ENCODE measurements around the gene MED16. TPM values are rescaled to one million over a fixed set of nuclear protein-coding genes. Genes with fewer than 3 reads are reported as not detected.

MED16 gene
- total RNA-seq, 4 donors from 2014 or later: 26.3 to 50.9 (median 37.2) TPM

DNA sequence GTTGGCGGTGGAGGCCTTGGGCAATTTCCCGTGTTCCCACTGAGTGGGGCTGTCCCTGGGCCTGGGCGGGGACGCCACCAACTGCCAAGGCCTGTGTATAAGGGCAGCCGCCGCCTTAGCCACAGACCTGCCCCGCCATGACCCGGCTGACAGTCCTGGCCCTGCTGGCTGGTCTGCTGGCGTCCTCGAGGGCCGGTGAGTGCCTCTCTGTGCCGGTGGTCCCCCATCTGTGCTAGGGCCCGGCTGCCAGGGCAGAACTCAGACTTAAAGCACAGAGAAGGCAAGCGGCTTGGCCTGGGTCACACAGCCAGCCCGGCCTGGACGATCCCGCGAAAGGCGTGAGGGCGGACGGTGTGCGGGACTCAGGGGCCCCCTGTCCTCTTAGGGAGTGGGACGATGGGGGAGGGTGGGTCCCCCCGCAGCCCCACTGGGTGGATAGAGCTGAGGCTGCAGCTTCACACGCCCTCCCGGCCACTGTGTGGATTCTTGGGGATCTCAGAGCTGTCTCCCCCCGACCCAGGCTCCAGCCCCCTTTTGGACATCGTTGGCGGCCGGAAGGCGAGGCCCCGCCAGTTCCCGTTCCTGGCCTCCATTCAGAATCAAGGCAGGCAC, 65.2 kb downstream of the MED16 start, which contains the start of gene AZU1:
AZU1 (plus strand) TSS at position 128 of the 612 bp plus-strand sequence; CDS start at position 138, 10 bp downstream.
- H3K9me3 ChIP-seq: no peaks in the 10 kb centered on the region
- H3K36me3 ChIP-seq: no peaks in the 10 kb centered on the region
- TF ChIP-seq POLR2A (IDR thresholded peaks at IDR 0.05; ENCODE audit: low read depth) (no peak), POLR2AphosphoS5 (IDR thresholded peaks at IDR 0.05) (no peak), EP300 (IDR thresholded peaks at IDR 0.05) (no peak)
- TF ChIP-seq, protein P1, sequence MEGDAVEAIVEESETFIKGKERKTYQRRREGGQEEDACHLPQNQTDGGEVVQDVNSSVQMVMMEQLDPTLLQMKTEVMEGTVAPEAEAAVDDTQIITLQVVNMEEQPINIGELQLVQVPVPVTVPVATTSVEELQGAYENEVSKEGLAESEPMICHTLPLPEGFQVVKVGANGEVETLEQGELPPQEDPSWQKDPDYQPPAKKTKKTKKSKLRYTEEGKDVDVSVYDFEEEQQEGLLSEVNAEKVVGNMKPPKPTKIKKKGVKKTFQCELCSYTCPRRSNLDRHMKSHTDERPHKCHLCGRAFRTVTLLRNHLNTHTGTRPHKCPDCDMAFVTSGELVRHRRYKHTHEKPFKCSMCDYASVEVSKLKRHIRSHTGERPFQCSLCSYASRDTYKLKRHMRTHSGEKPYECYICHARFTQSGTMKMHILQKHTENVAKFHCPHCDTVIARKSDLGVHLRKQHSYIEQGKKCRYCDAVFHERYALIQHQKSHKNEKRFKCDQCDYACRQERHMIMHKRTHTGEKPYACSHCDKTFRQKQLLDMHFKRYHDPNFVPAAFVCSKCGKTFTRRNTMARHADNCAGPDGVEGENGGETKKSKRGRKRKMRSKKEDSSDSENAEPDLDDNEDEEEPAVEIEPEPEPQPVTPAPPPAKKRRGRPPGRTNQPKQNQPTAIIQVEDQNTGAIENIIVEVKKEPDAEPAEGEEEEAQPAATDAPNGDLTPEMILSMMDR (IDR thresholded peaks at IDR 0.05): no peak
- peaks cover 0 to 73% (median 8%) of the 10 kb centered on the region in 4 donors for H3K27me3 ChIP-seq
- peaks cover 0 to 1% (median under 1%) of the 10 kb centered on the region in 4 donors for H3K4me1 ChIP-seq
- H3K27ac ChIP-seq (replicated peaks in 1 of 4): no peak within 1 kb of the TSS
- no peak within 1 kb of the TSS for H3K4me3 ChIP-seq
- intact Hi-C loops (cut with DNase I): no loop called here
- no peak for DNase-seq (ENCODE audit: extremely low spot score)
- 63% methylated on average over 13 of the region's 33 CpGs for WGBS

DNA sequence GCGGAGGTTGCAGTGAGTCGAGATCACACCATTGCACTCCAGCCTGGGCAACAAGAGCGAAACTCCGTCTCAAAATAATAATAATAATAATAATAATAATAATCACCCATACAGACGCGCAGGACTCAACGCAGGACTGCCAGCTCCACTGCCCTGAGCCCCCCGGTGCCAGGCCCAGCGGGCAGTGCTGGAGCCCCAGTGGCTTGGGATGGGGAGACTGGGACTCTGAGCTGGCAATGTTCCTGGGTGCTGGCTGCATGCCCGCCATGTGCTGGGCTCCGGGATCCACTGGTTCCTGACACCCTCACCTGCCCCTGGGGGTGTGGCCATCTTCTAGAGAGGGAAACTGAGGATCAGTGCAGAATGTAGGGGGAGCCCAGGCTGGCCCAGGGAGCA, 65.7 kb downstream of the MED16 start:
- WGBS: 84% methylated on average over 11 of the region's 11 CpGs
- no peak for DNase-seq (ENCODE audit: extremely low spot score)
- intact Hi-C loops (cut with DNase I): no loop called here
- Histone ChIP-seq H3K36me3 (no peaks in the 10 kb centered on the region), H3K27me3 (peaks cover 0 to 75% (median 13%) of the 10 kb centered on the region in 4 donors), H3K27ac (replicated peaks in 1 of 4) (no peak overlapping the region), H3K9me3 (no peaks in the 10 kb centered on the region), H3K4me3 (no peak overlapping the region), H3K4me1 (peaks cover 4 to 6% (median 5%) of the 10 kb centered on the region in 4 donors)
- no peak for TF ChIP-seq POLR2AphosphoS5 (IDR thresholded peaks at IDR 0.05)
- TF ChIP-seq, protein P1 (IDR thresholded peaks at IDR 0.05): no peak
- no peak for TF ChIP-seq EP300 (IDR thresholded peaks at IDR 0.05)
- no peak for TF ChIP-seq POLR2A (IDR thresholded peaks at IDR 0.05; ENCODE audit: low read depth)

DNA sequence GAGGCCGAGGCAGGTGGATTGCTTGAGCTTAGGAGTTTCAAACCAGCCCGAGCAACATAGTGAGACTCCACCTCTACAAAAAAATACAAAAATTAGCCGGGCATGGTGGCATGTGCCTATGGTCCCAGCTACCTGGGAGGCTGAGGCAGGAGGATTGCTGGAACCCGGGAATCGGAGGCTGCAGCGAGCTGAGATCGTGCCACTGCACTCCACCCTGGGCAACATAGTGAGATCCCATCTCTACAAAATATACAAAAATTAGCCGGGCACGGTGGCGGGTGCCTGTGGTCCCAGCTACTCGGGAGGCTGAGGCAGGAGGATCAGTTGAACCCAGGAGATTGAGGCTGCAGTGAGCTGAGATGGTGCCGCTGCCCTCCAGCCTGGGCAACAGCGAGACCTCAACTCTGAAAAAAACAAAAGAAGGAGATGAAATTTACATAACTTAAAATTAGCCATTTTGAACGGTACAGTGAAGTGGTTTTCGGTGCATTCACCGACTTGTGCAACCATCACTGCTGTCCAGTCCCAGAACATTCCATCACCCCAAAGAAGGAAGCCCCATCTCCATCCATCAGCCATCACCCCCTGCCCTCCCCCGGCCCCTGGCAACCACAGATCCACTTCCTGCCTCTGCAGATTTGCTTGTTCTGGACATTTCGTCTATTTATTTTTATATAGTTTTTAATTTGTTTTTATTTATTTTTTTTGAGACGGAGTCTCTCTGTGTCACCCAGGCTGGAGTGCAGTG, 66.9 kb downstream of the MED16 start:
- Histone ChIP-seq H3K27me3 (peaks cover 0 to 75% (median 22%) of the 10 kb centered on the region in 4 donors), H3K36me3 (no peaks in the 10 kb centered on the region), H3K9me3 (no peaks in the 10 kb centered on the region), H3K27ac (replicated peaks in 1 of 4) (no peak overlapping the region), H3K4me1 (peaks cover 16 to 19% (median 18%) of the 10 kb centered on the region in 4 donors), H3K4me3 (no peak overlapping the region)
- WGBS: 79% methylated on average over 19 of the region's 19 CpGs
- no peak for DNase-seq (ENCODE audit: extremely low spot score)
- intact Hi-C loops (cut with DNase I): no loop called here
- TF ChIP-seq POLR2AphosphoS5 (IDR thresholded peaks at IDR 0.05): no peak
- TF ChIP-seq POLR2A (IDR thresholded peaks at IDR 0.05; ENCODE audit: low read depth): no peak
- TF ChIP-seq EP300 (IDR thresholded peaks at IDR 0.05): no peak

DNA sequence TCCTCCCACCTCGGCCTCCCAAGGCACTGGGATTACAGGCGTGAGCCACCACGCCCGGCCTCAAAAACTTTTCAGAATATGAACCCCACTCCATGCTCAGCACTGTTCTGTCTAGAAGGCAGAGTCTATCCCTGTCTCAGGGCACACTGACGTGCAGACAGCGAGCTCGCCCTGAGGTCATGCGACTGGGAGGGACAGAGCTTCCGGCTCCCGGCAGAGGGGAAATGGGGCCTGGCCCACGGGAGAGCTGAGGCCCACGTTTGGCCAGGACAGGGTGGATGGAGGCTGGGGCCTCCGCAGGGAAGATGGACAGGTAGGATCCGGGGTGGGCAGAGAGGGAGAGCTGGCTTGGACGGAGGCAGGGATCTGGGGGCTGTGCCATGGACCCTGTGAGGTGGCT, 68.1 kb downstream of the MED16 start:
- no peak for TF ChIP-seq POLR2AphosphoS5 (IDR thresholded peaks at IDR 0.05)
- TF ChIP-seq, protein P1 (IDR thresholded peaks at IDR 0.05): no peak
- no peak for TF ChIP-seq EP300 (IDR thresholded peaks at IDR 0.05)
- TF ChIP-seq POLR2A (IDR thresholded peaks at IDR 0.05; ENCODE audit: low read depth): no peak
- no peaks in the 10 kb centered on the region for H3K9me3 ChIP-seq
- no peak for DNase-seq (ENCODE audit: extremely low spot score)
- peaks cover 16 to 21% (median 19%) of the 10 kb centered on the region in 4 donors for H3K4me1 ChIP-seq
- WGBS: 82% methylated on average over 15 of the region's 15 CpGs
- no peak overlapping the region for H3K27ac ChIP-seq (replicated peaks in 1 of 4)
- H3K4me3 ChIP-seq: no peak overlapping the region
- intact Hi-C loops (cut with DNase I): no loop called here
- H3K36me3 ChIP-seq: no peaks in the 10 kb centered on the region
- H3K27me3 ChIP-seq: peaks cover 0 to 68% (median 24%) of the 10 kb centered on the region in 4 donors

DNA sequence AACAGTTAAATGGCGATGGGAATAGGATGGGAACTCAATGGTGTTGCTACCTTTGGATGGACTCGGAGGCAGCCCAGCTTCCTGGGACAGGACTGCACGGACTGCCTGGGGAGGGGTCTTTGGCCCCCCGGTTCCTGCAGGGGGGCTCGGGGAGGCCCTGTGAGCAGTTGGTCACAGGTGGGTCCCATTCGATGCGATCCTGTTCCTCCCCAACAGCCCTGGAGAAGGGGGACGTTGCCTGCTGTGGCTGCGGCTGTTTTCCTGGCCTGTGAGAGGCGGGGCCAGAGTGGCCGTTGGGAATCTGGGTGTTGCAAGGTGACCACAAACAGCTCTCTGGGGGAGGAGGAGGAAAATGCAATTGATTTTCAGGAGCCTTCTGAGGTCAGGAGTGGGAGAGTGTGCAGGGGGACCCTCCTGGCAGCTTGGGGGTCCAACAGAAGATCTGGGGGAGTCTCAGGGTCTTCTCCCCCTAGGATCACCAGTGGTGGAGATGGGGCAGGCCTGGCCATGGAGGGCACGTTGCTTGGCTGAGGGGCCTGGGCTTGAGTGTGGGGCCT, 69.3 kb downstream of the MED16 start:
- Histone ChIP-seq H3K36me3 (no peaks in the 10 kb centered on the region), H3K4me1 (peaks cover 16 to 21% (median 19%) of the 10 kb centered on the region in 4 donors), H3K4me3 (no peak overlapping the region), H3K27ac (replicated peaks in 1 of 4) (no peak overlapping the region), H3K27me3 (peaks cover 0 to 59% (median 24%) of the 10 kb centered on the region in 4 donors), H3K9me3 (no peaks in the 10 kb centered on the region)
- no peak for DNase-seq (ENCODE audit: extremely low spot score)
- WGBS: 66% methylated on average over 10 of the region's 12 CpGs
- TF ChIP-seq EP300 (IDR thresholded peaks at IDR 0.05): no peak
- TF ChIP-seq POLR2AphosphoS5 (IDR thresholded peaks at IDR 0.05): no peak
- TF ChIP-seq, protein P1 (IDR thresholded peaks at IDR 0.05): no peak
- no peak for TF ChIP-seq POLR2A (IDR thresholded peaks at IDR 0.05; ENCODE audit: low read depth)
- intact Hi-C loops (cut with DNase I): no loop called here
